ENCODE data around the gene CMBL.
"Not testable (repeated sequence)": the region's sequence is repeated elsewhere in the genome, so short reads cannot be mapped to it uniquely, and the experiment has no call there.

CMBL gene

GRCh38 chr5:10285362-10285761 lies 22.3 kb downstream of the CMBL start:
- not testable (repeated sequence) for DNase-seq (ENCODE audit: low read depth)

- DNase-seq (ENCODE audit: low read depth), result peak; percentile 70
Measured at GRCh38 chr5:10283927-10284635, 23.6 kb downstream of the CMBL start.

GRCh38 chr5:10279925-10280720 lies 27.6 kb downstream of the CMBL start:
- DNase-seq (ENCODE audit: low read depth), result no peak

- no peak for DNase-seq (ENCODE audit: low read depth)
Measured at GRCh38 chr5:10279328-10279727, 28.4 kb downstream of the CMBL start.

GRCh38 chr5:10278658-10279279 lies 28.9 kb downstream of the CMBL start:
- no peak for DNase-seq (ENCODE audit: low read depth)

GRCh38 chr5:10277773-10278630 lies 29.7 kb downstream of the CMBL start:
- DNase-seq (ENCODE audit: low read depth), result no peak

GRCh38 chr5:10276691-10277090 lies 31.0 kb downstream of the CMBL start:
- DNase-seq (ENCODE audit: low read depth), result no peak

- no peak for DNase-seq (ENCODE audit: low read depth)
Measured at GRCh38 chr5:10275991-10276390, 31.7 kb downstream of the CMBL start.

GRCh38 chr5:10275460-10275859 lies 32.2 kb downstream of the CMBL start:
- no peak for DNase-seq (ENCODE audit: low read depth)

GRCh38 chr5:10272875-10273209 lies 34.9 kb downstream of the CMBL start:
- not testable (repeated sequence) for DNase-seq (ENCODE audit: low read depth)

GRCh38 chr5:10272053-10272874 lies 35.4 kb downstream of the CMBL start:
- DNase-seq (ENCODE audit: low read depth), result no peak

GRCh38 chr5:10268100-10268499 lies 39.6 kb downstream of the CMBL start:
- no peak for DNase-seq (ENCODE audit: low read depth)

GRCh38 chr5:10266839-10267238 lies 40.9 kb downstream of the CMBL start:
- no peak for DNase-seq (ENCODE audit: low read depth)

GRCh38 chr5:10266137-10266536 lies 41.6 kb downstream of the CMBL start:
- DNase-seq (ENCODE audit: low read depth), result no peak

- DNase-seq (ENCODE audit: low read depth), result no peak
Measured at GRCh38 chr5:10265245-10266109, 42.2 kb downstream of the CMBL start.

- no peak for DNase-seq (ENCODE audit: low read depth)
Measured at GRCh38 chr5:10264604-10265003, 43.1 kb downstream of the CMBL start.

GRCh38 chr5:10262995-10263394 lies 44.7 kb downstream of the CMBL start:
- DNase-seq (ENCODE audit: low read depth), result no peak

- no peak for DNase-seq (ENCODE audit: low read depth)
Measured at GRCh38 chr5:10262121-10262774, 45.5 kb downstream of the CMBL start.

- no peak for DNase-seq (ENCODE audit: low read depth)
Measured at GRCh38 chr5:10261065-10261464, 46.6 kb downstream of the CMBL start.

GRCh38 chr5:10259899-10260298 lies 47.8 kb downstream of the CMBL start:
- no peak for DNase-seq (ENCODE audit: low read depth)

All from activated T-helper 9 cell treated with anti-CD3 and anti-CD28 coated beads, Interleukin-2, amount 50 U/mL, for 16 hours (primary cell).